Tibial nerve (tissue), 4 donors: ENCODE results near the gene LONP1. TPM values are rescaled to one million over a fixed set of nuclear protein-coding genes. Genes with fewer than 3 reads are reported as not detected.

Experiments
- DNase-seq, 2 donors: peaks; one replicate each; pipeline ENCODE4 v3.0.0-alpha.2; 2019; ENCODE audit warnings: low spot score in 2 of 2
- H3K27ac ChIP-seq, 4 donors: fragments of 200-600 bp; sonication (generic) in 3 of 4; one replicate each; pipeline ENCODE4 v1.5.1; 2017 to 2019; ENCODE audit warnings: mild to moderate bottlenecking in 1 of 4
- H3K27me3 ChIP-seq, 2 donors: fragments of 200-600 bp; sonication (generic) in 1 of 2; one replicate each; pipeline versions ENCODE4 v1.5.1 to v1.6.0; 2017 to 2019
- H3K36me3 ChIP-seq, 3 donors: fragments of 200-600 bp; sonication (generic); one replicate each; pipeline ENCODE4 v1.5.1; 2018 to 2019
- H3K4me1 ChIP-seq, 4 donors: fragments of 200-600 bp; sonication (generic) in 3 of 4; one replicate each; pipeline ENCODE4 v1.5.1; 2017 to 2019
- H3K4me3 ChIP-seq, 4 donors: fragments of 200-600 bp; sonication (generic) in 3 of 4; one replicate each; pipeline ENCODE4 v1.5.1; 2017 to 2019; ENCODE audit warnings: mild to moderate bottlenecking in 1 of 4, moderate library complexity in 1 of 4
- H3K9me3 ChIP-seq, 4 donors: fragments of 200-600 bp; sonication (generic) in 3 of 4; one replicate each; pipeline ENCODE4 v1.5.1; 2017 to 2019
- EP300 ChIP-seq, 2 donors: sonication (generic); formaldehyde crosslinking; IDR thresholded peaks; one replicate each; pipeline ENCODE4 v1.6.1; 2017; ENCODE audit warnings: antibody characterized with exemption in 2 of 2, mild to moderate bottlenecking in 1 of 2
- POLR2A ChIP-seq, 2 donors: fragments of 450-650 bp; IDR thresholded peaks; one replicate each; pipeline ENCODE4 v1.6.1; 2017; ENCODE audit warnings: antibody characterized with exemption in 2 of 2, mild to moderate bottlenecking in 2 of 2, moderate library complexity in 2 of 2
- WGBS, 2 donors: methylation state at CpG; one replicate each; pipeline ENCODE4 v1.1.5; 2018; 5-methylcytosine and 5-hydroxymethylcytosine counted together
- total RNA-seq, 4 donors: library from RNA; depleted of rRNA; stranded (reverse); fragments of >200 nt; gene quantifications; one replicate each; pipeline ENCODE4 v1.1.0, GENCODE V29; 2016
- TF ChIP-seq, protein P1 (sequence below), 5 experiments: fragments of 200-600 bp in 3 of 5; fragments of 450-650 bp in 2 of 5; sonication (generic) in 3 of 5; IDR thresholded peaks; one replicate each; pipeline ENCODE4 v1.5.1; 2016 to 2019; ENCODE audit warnings: antibody characterized with exemption in 5 of 5, mild to moderate bottlenecking in 3 of 5, moderate library complexity in 2 of 5

LONP1 gene
- total RNA-seq, 4 donors from 2014 or later = 107 to 116 (median 110) TPM

- no peaks in the 10 kb centered on the region for H3K9me3 ChIP-seq
- no peak for DNase-seq
- H3K36me3 ChIP-seq = peaks cover 4 to 89% (median 33%) of the 10 kb centered on the region in 3 donors
- WGBS, 2 donors = 82 to 84% methylated on average over 13 to 19 of the region's 22 CpGs
- H3K4me1 ChIP-seq = no peaks in the 10 kb centered on the region
- H3K4me3 ChIP-seq = no peak overlapping the region
- no peak overlapping the region for H3K27ac ChIP-seq
- TF ChIP-seq, protein P1, sequence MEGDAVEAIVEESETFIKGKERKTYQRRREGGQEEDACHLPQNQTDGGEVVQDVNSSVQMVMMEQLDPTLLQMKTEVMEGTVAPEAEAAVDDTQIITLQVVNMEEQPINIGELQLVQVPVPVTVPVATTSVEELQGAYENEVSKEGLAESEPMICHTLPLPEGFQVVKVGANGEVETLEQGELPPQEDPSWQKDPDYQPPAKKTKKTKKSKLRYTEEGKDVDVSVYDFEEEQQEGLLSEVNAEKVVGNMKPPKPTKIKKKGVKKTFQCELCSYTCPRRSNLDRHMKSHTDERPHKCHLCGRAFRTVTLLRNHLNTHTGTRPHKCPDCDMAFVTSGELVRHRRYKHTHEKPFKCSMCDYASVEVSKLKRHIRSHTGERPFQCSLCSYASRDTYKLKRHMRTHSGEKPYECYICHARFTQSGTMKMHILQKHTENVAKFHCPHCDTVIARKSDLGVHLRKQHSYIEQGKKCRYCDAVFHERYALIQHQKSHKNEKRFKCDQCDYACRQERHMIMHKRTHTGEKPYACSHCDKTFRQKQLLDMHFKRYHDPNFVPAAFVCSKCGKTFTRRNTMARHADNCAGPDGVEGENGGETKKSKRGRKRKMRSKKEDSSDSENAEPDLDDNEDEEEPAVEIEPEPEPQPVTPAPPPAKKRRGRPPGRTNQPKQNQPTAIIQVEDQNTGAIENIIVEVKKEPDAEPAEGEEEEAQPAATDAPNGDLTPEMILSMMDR (IDR thresholded peaks at IDR 0.05) = no peak
- no peak for TF ChIP-seq POLR2A (IDR thresholded peaks at IDR 0.05)
- no peak for TF ChIP-seq EP300 (IDR thresholded peaks at IDR 0.05)
- H3K27me3 ChIP-seq = no peaks in the 10 kb centered on the region
Measured at GRCh38 chr19:5667751-5668271, 52.1 kb downstream of the LONP1 start.

- no peak for DNase-seq
- WGBS, 2 donors = 89 to 91% methylated on average over 23 of the region's 26 CpGs
- Histone ChIP-seq H3K27me3 (no peaks in the 10 kb centered on the region), H3K36me3 (peaks cover 4 to 96% (median 40%) of the 10 kb centered on the region in 3 donors), H3K4me3 (no peak overlapping the region), H3K27ac (no peak overlapping the region), H3K4me1 (no peaks in the 10 kb centered on the region), H3K9me3 (no peaks in the 10 kb centered on the region)
- no peak for TF ChIP-seq POLR2A (IDR thresholded peaks at IDR 0.05)
- TF ChIP-seq, protein P1 (IDR thresholded peaks at IDR 0.05) = no peak
- TF ChIP-seq EP300 (IDR thresholded peaks at IDR 0.05) = no peak
Measured at GRCh38 chr19:5666921-5667610, 52.9 kb downstream of the LONP1 start.

DNA sequence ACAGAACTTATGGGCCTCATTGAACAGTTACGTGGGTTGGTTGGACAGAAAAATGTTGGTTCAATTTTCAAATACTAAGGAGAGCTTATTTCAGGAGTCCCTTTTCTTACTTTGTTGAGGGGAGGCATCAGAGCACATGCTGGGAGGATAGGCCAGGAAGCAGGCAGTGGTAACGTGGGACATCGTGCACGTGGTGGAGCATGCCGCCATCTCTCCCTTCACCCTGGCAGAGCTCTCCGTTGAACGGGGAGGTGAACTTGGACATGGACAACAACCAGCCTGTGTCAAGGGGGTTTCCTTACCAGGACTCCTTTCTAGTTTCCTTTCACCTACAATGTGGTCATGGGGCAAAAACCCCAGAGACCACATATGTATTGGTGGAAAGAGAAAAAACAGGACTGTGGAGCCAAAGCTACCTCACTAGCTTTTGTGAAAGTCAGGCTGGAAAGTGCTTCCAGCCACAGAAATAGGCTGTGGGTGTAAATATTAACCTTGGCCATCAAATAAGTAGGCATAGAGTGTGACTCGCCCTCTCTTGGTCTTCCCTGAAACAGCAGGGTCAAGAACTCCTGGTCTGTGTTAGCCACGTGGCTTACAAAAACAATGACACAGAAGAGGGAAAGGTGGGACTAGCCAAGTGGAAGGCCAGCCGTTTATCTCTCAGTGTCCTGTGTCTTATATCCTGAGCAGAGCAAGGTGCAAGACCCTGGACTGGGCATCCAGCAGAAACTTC lies 54.0 kb downstream of the LONP1 start:
- no peak for DNase-seq
- WGBS, 2 donors = 71 to 80% methylated on average over 10 of the region's 10 CpGs
- Histone ChIP-seq H3K4me1 (no peaks in the 10 kb centered on the region), H3K9me3 (no peaks in the 10 kb centered on the region), H3K4me3 (no peak overlapping the region), H3K36me3 (peaks cover 4 to 97% (median 50%) of the 10 kb centered on the region in 3 donors), H3K27ac (no peak overlapping the region), H3K27me3 (no peaks in the 10 kb centered on the region)
- TF ChIP-seq, protein P1 (IDR thresholded peaks at IDR 0.05) = no peak
- no peak for TF ChIP-seq EP300 (IDR thresholded peaks at IDR 0.05)
- no peak for TF ChIP-seq POLR2A (IDR thresholded peaks at IDR 0.05)

GRCh38 chr19:5664515-5664914 lies 55.4 kb downstream of the LONP1 start:
- DNase-seq = no peak
- H3K36me3 ChIP-seq = peaks cover 4 to 100% (median 50%) of the 10 kb centered on the region in 3 donors
- H3K27me3 ChIP-seq = no peaks in the 10 kb centered on the region
- TF ChIP-seq POLR2A (IDR thresholded peaks at IDR 0.05) = no peak
- TF ChIP-seq, protein P1 (IDR thresholded peaks at IDR 0.05) = no peak
- TF ChIP-seq EP300 (IDR thresholded peaks at IDR 0.05) = no peak
- no peaks in the 10 kb centered on the region for H3K4me1 ChIP-seq
- H3K9me3 ChIP-seq = no peaks in the 10 kb centered on the region
- no peak overlapping the region for H3K4me3 ChIP-seq
- WGBS, 2 donors = 75 to 82% methylated on average over 2 of the region's 2 CpGs
- no peak overlapping the region for H3K27ac ChIP-seq

DNA sequence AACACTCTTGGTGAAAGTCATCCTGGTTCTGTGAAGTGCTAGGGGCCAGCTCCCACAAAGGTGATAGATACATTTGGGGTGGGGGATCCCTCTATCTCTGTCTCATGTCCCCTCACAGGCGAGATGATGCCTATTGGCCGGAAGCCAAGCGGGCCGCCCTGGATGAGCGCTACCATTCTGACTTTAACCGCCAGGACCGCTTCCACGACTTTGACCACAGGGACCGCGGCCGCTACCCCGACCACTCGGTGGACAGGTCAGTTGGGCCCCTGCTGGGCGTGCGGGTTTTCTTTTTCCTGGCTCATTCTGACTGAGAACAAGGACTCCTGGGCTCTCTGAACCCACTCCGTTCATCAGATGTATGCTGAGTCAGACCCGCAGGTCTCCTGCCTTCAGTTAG lies 56.0 kb downstream of the LONP1 start:
- peaks cover 4 to 100% (median 50%) of the 10 kb centered on the region in 3 donors for H3K36me3 ChIP-seq
- WGBS, 2 donors = 92 to 93% methylated on average over 17 of the region's 17 CpGs
- H3K27ac ChIP-seq = no peak overlapping the region
- no peaks in the 10 kb centered on the region for H3K27me3 ChIP-seq
- DNase-seq = no peak
- TF ChIP-seq EP300 (IDR thresholded peaks at IDR 0.05) = no peak
- TF ChIP-seq POLR2A (IDR thresholded peaks at IDR 0.05) = no peak
- TF ChIP-seq, protein P1 (IDR thresholded peaks at IDR 0.05) = no peak
- H3K9me3 ChIP-seq = no peaks in the 10 kb centered on the region
- no peaks in the 10 kb centered on the region for H3K4me1 ChIP-seq
- H3K4me3 ChIP-seq = no peak overlapping the region
